Mesenchymal stem cell (in vitro differentiated cells and primary cell): Measurements from ENCODE around the gene PTPRD.

Experiments
- DNase-seq: peaks from one replicate; pipeline ENCODE4 v3.0.0-alpha.2; 2013
- H2AFZ ChIP-seq: one replicate; pipeline ENCODE4 v1.6.1; 2013; ENCODE audit warnings: low read depth, mild to moderate bottlenecking, control low read depth, inconsistent platforms, low read length, moderate library complexity
- H2AK5ac ChIP-seq: 2 replicates; pipeline ENCODE4 v1.6.1; 2013; ENCODE audit warnings: low read length, moderate library complexity, mild to moderate bottlenecking, inconsistent platforms; ENCODE audit not compliant: severe bottlenecking
- H2BK120ac ChIP-seq: one replicate; pipeline ENCODE4 v1.6.1; 2013; ENCODE audit warnings: low read depth, mild to moderate bottlenecking, inconsistent platforms, low read length, moderate library complexity
- H2BK12ac ChIP-seq, 2 experiments: one replicate each; pipeline ENCODE4 v1.6.1; 2013; ENCODE audit warnings: inconsistent platforms in 2 of 2, low read length in 2 of 2, mild to moderate bottlenecking in 2 of 2, moderate library complexity in 2 of 2, control low read depth in 1 of 2
- H2BK15ac ChIP-seq: one replicate; pipeline ENCODE4 v1.6.1; 2013; ENCODE audit warnings: mild to moderate bottlenecking, low read depth, inconsistent platforms; ENCODE audit not compliant: poor library complexity, severe bottlenecking
- H2BK5ac ChIP-seq: 2 replicates; pipeline ENCODE4 v1.6.1; 2013; ENCODE audit warnings: low read depth, mild to moderate bottlenecking, low read length, control low read depth, inconsistent platforms; ENCODE audit not compliant: poor library complexity, severe bottlenecking
- H3K14ac ChIP-seq, 2 experiments: one replicate each; pipeline ENCODE4 v1.6.1; 2013; ENCODE audit warnings: inconsistent platforms in 2 of 2, low read length in 2 of 2, control low read depth in 1 of 2, mild to moderate bottlenecking in 1 of 2, moderate library complexity in 1 of 2
- H3K18ac ChIP-seq, 2 experiments: one replicate each; pipeline ENCODE4 v1.6.1; 2013; ENCODE audit warnings: inconsistent platforms in 2 of 2, low read length in 2 of 2, control low read depth in 1 of 2, low read depth in 1 of 2, mild to moderate bottlenecking in 1 of 2
- H3K23ac ChIP-seq, 2 experiments: one replicate each; pipeline ENCODE4 v1.6.1; 2013; ENCODE audit warnings: inconsistent platforms in 2 of 2, low read length in 2 of 2, mild to moderate bottlenecking in 2 of 2, moderate library complexity in 2 of 2, control low read depth in 1 of 2
- H3K27ac ChIP-seq: 2 replicates; pipeline ENCODE4 v1.5.1; 2013; ENCODE audit warnings: mild to moderate bottlenecking, moderate library complexity, low read length, control low read depth, inconsistent platforms; ENCODE audit not compliant: poor library complexity, severe bottlenecking
- H3K27me3 ChIP-seq, 2 experiments: 2 replicates each; pipeline versions ENCODE4 v1.6.1 to v1.7.0; 2013; ENCODE audit warnings: low read length in 2 of 2, mild to moderate bottlenecking in 2 of 2, moderate library complexity in 2 of 2, control low read depth in 1 of 2, inconsistent platforms in 1 of 2; ENCODE audit not compliant: control insufficient read depth in 1 of 2, insufficient read depth in 1 of 2
- H3K36me3 ChIP-seq, 2 experiments: 2 replicates each; pipeline versions ENCODE4 v1.6.1 to v1.7.0; 2013; ENCODE audit warnings: low read length in 2 of 2, control low read depth in 1 of 2, inconsistent platforms in 1 of 2, low read depth in 1 of 2, mild to moderate bottlenecking in 1 of 2; ENCODE audit not compliant: insufficient read depth in 2 of 2, control insufficient read depth in 1 of 2
- H3K4ac ChIP-seq, 2 experiments: one replicate each; pipeline ENCODE4 v1.6.1; 2013; ENCODE audit warnings: inconsistent platforms in 2 of 2, low read length in 2 of 2, mild to moderate bottlenecking in 2 of 2, moderate library complexity in 2 of 2, control low read depth in 1 of 2, low read depth in 1 of 2
- H3K4me1 ChIP-seq: 2 replicates; pipeline ENCODE4 v1.6.1; 2013; ENCODE audit warnings: low read depth, low read length, control low read depth; ENCODE audit not compliant: control insufficient read depth, insufficient read depth
- H3K4me2 ChIP-seq: 2 replicates; pipeline ENCODE4 v1.6.1; 2013; ENCODE audit warnings: low read length, mild to moderate bottlenecking, inconsistent platforms; ENCODE audit not compliant: poor library complexity, severe bottlenecking
- H3K4me3 ChIP-seq, 2 experiments: 2 replicates each; pipeline versions ENCODE4 v1.5.1 to v1.7.0; 2013; ENCODE audit warnings: low read length in 2 of 2, mild to moderate bottlenecking in 2 of 2, control low read depth in 1 of 2, low read depth in 1 of 2; ENCODE audit not compliant: insufficient read depth in 1 of 2
- H3K79me1 ChIP-seq: replicated peaks from 2 replicates; pipeline ENCODE4 v1.6.1; 2013; ENCODE audit warnings: mild to moderate bottlenecking, control low read depth, low read length, inconsistent platforms; ENCODE audit not compliant: poor library complexity, severe bottlenecking
- H3K9ac ChIP-seq: 2 replicates; pipeline ENCODE4 v1.7.0; 2013; ENCODE audit warnings: mild to moderate bottlenecking, low read length, moderate library complexity
- H3K9me3 ChIP-seq: 2 replicates; pipeline ENCODE4 v1.7.0; 2013; ENCODE audit warnings: mild to moderate bottlenecking, low read length; ENCODE audit not compliant: control insufficient read depth
- H4K8ac ChIP-seq: one replicate; pipeline ENCODE4 v1.6.1; 2013; ENCODE audit warnings: inconsistent platforms, mild to moderate bottlenecking, low read length, moderate library complexity
- H4K91ac ChIP-seq: one replicate; pipeline ENCODE4 v1.6.1; 2013; ENCODE audit warnings: mild to moderate bottlenecking, low read length, inconsistent platforms
- WGBS: methylation state at CpG from one replicate; pipeline ENCODE4 v1.1.7; 2013; ENCODE audit warnings: mixed read lengths; 5-methylcytosine and 5-hydroxymethylcytosine counted together

PTPRD gene

GRCh38 chr9:9631284-9631683 lies 981.5 kb downstream of the PTPRD start:
- Histone ChIP-seq H4K8ac (no peak overlapping the region), H3K27ac (no peak overlapping the region), H2BK15ac (no peak overlapping the region), H3K14ac (no peak overlapping the region), H4K91ac (no peak overlapping the region), H2AK5ac (no peak overlapping the region), H3K4ac (no peak overlapping the region), H3K9me3 (no peaks in the 10 kb centered on the region), H3K4me2 (no peak overlapping the region), H3K18ac (no peak overlapping the region), H2BK5ac (no peak overlapping the region), H3K9ac (no peak overlapping the region), H3K23ac (no peak overlapping the region), H3K4me1 (no peaks in the 10 kb centered on the region), H2AFZ (no peak overlapping the region), H3K36me3 (no peaks in the 10 kb centered on the region), H3K79me1 (no peaks in the 10 kb centered on the region), H2BK12ac (no peak overlapping the region), H3K27me3 (no peaks in the 10 kb centered on the region), H3K4me3 (no peak overlapping the region), H2BK120ac (no peak overlapping the region)
- no peak for DNase-seq
- 91% methylated on average over 1 of the region's 2 CpGs for WGBS

GRCh38 chr9:9625248-9625647 lies 987.6 kb downstream of the PTPRD start:
- no peak overlapping the region for H3K4me3 ChIP-seq
- H3K9ac ChIP-seq, result no peak overlapping the region
- no peak for DNase-seq
- no peaks in the 10 kb centered on the region for H3K79me1 ChIP-seq
- no peak overlapping the region for H4K8ac ChIP-seq
- no peak overlapping the region for H2BK15ac ChIP-seq
- no peak overlapping the region for H2AFZ ChIP-seq
- H2AK5ac ChIP-seq, result no peak overlapping the region
- no peak overlapping the region for H2BK120ac ChIP-seq
- no peak overlapping the region for H2BK12ac ChIP-seq
- no peak overlapping the region for H2BK5ac ChIP-seq
- 90% methylated on average over 4 of the region's 5 CpGs for WGBS
- no peaks in the 10 kb centered on the region for H3K27me3 ChIP-seq
- H3K18ac ChIP-seq, result no peak overlapping the region
- no peaks in the 10 kb centered on the region for H3K4me1 ChIP-seq
- H3K4me2 ChIP-seq, result no peak overlapping the region
- no peak overlapping the region for H3K4ac ChIP-seq
- no peaks in the 10 kb centered on the region for H3K36me3 ChIP-seq
- H3K23ac ChIP-seq, result no peak overlapping the region
- H3K14ac ChIP-seq, result no peak overlapping the region
- H4K91ac ChIP-seq, result no peak overlapping the region
- H3K9me3 ChIP-seq, result no peaks in the 10 kb centered on the region
- H3K27ac ChIP-seq, result no peak overlapping the region

DNA sequence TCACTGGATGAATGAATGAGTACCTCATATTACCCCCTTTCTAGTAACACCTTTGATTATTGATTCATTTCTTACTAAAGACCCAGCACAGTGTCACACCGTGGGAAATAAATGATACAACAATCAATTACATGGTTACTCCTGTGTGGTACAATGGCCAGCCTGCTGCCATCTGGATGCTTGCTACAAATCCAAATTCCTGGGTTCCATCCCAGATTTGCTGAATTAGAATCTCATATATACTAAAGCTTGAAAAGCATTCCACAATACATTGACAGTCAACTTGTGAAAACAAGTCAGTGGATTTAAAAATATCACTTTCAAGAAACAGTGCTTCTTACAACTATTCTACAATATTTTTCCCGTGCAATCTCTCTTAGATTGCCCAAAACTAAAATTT lies 989.3 kb downstream of the PTPRD start:
- Histone ChIP-seq H3K79me1 (no peaks in the 10 kb centered on the region), H2AK5ac (no peak overlapping the region), H3K23ac (no peak overlapping the region), H3K18ac (no peak overlapping the region), H4K91ac (no peak overlapping the region), H3K27ac (no peak overlapping the region), H2BK15ac (no peak overlapping the region), H3K9ac (no peak overlapping the region), H3K36me3 (no peaks in the 10 kb centered on the region), H3K4ac (no peak overlapping the region), H2BK5ac (no peak overlapping the region), H2BK120ac (no peak overlapping the region), H3K4me2 (no peak overlapping the region), H3K4me3 (no peak overlapping the region), H4K8ac (no peak overlapping the region), H3K14ac (no peak overlapping the region), H3K4me1 (no peaks in the 10 kb centered on the region), H2AFZ (no peak overlapping the region), H3K9me3 (no peaks in the 10 kb centered on the region), H2BK12ac (no peak overlapping the region), H3K27me3 (no peaks in the 10 kb centered on the region)
- no peak for DNase-seq
- 80% methylated on average over 1 of the region's 2 CpGs for WGBS

- Histone ChIP-seq H3K18ac (no peak overlapping the region), H3K14ac (no peak overlapping the region), H3K27me3 (no peaks in the 10 kb centered on the region), H4K91ac (no peak overlapping the region), H3K27ac (no peak overlapping the region), H3K36me3 (no peaks in the 10 kb centered on the region), H3K4me3 (no peak overlapping the region), H2AFZ (no peak overlapping the region), H3K9ac (no peak overlapping the region), H2BK15ac (no peak overlapping the region), H3K9me3 (no peaks in the 10 kb centered on the region), H3K23ac (no peak overlapping the region), H3K4ac (no peak overlapping the region), H3K4me1 (no peaks in the 10 kb centered on the region), H2AK5ac (no peak overlapping the region), H3K79me1 (no peaks in the 10 kb centered on the region), H4K8ac (no peak overlapping the region), H3K4me2 (no peak overlapping the region), H2BK120ac (no peak overlapping the region), H2BK5ac (no peak overlapping the region), H2BK12ac (no peak overlapping the region)
- 95% methylated on average over 2 of the region's 5 CpGs for WGBS
- DNase-seq, result no peak
Measured at GRCh38 chr9:9621355-9621940, 991.4 kb downstream of the PTPRD start.
